Thoracic aorta (tissue), 2 donors: ENCODE data around the gene PDE4D. TPM values are rescaled to one million over a fixed set of nuclear protein-coding genes. Genes with fewer than 3 reads are reported as not detected.

ENCODE experiments used
- ATAC-seq: fragments of 150-250 bp; one replicate; pipeline ENCODE4 v1.8.0; 2017; ENCODE audit warnings: low read depth; ENCODE audit not compliant: insufficient number of reproducible peaks, low FRiP score
- DNase-seq: peaks from one replicate; pipeline ENCODE4 v3.0.0-alpha.2; 2020; ENCODE audit warnings: low spot score
- H3K27ac ChIP-seq, 2 donors: fragments of 200-600 bp; sonication (generic); 1 replicate in 1 of 2; 2 replicates in 1 of 2; pipeline ENCODE4 v1.5.1; 2016; ENCODE audit warnings: mild to moderate bottlenecking in 2 of 2, moderate library complexity in 2 of 2
- H3K27me3 ChIP-seq: fragments of 200-600 bp; sonication (generic); replicated peaks from 2 replicates; pipeline ENCODE4 v1.6.0; 2016; ENCODE audit warnings: mild to moderate bottlenecking; ENCODE audit not compliant: insufficient read depth
- H3K36me3 ChIP-seq: fragments of 200-600 bp; sonication (generic); one replicate; pipeline ENCODE4 v1.5.1; 2016
- H3K4me1 ChIP-seq, 2 donors: fragments of 200-600 bp; sonication (generic); 1 replicate in 1 of 2; 2 replicates in 1 of 2; pipeline versions ENCODE4 v1.5.1 to v1.6.0; 2016; ENCODE audit warnings: low read depth in 2 of 2, mild to moderate bottlenecking in 1 of 2; ENCODE audit not compliant: control insufficient read depth in 1 of 2
- H3K4me3 ChIP-seq: fragments of 200-600 bp; sonication (generic); 2 replicates; pipeline ENCODE4 v1.5.1; 2016; ENCODE audit warnings: mild to moderate bottlenecking
- H3K9me3 ChIP-seq: fragments of 200-600 bp; sonication (generic); 2 replicates; pipeline ENCODE4 v1.5.1; 2016
- total RNA-seq, 2 donors: library from RNA; depleted of rRNA; stranded (reverse); fragments of >200 nt; gene quantifications; one replicate each; pipeline versions ENCODE4 v1.1.0 to v1.2.3, GENCODE V29; 2016
- TF ChIP-seq, protein P1 (sequence below): fragments of 200-600 bp; sonication (generic); IDR thresholded peaks from one replicate; pipeline ENCODE4 v1.5.1; 2019; ENCODE audit warnings: antibody characterized with exemption

Gene PDE4D
- total RNA-seq, 2 donors from 2014 or later = 34.0 to 85.8 TPM

- H3K4me3 ChIP-seq = no peak overlapping the region
- ATAC-seq = no peak
- H3K27ac ChIP-seq = no peak overlapping the region
- no peaks in the 10 kb centered on the region for H3K9me3 ChIP-seq
- no peak for DNase-seq
- H3K36me3 ChIP-seq = no peaks in the 10 kb centered on the region
- no peaks in the 10 kb centered on the region for H3K27me3 ChIP-seq
- TF ChIP-seq, protein P1, sequence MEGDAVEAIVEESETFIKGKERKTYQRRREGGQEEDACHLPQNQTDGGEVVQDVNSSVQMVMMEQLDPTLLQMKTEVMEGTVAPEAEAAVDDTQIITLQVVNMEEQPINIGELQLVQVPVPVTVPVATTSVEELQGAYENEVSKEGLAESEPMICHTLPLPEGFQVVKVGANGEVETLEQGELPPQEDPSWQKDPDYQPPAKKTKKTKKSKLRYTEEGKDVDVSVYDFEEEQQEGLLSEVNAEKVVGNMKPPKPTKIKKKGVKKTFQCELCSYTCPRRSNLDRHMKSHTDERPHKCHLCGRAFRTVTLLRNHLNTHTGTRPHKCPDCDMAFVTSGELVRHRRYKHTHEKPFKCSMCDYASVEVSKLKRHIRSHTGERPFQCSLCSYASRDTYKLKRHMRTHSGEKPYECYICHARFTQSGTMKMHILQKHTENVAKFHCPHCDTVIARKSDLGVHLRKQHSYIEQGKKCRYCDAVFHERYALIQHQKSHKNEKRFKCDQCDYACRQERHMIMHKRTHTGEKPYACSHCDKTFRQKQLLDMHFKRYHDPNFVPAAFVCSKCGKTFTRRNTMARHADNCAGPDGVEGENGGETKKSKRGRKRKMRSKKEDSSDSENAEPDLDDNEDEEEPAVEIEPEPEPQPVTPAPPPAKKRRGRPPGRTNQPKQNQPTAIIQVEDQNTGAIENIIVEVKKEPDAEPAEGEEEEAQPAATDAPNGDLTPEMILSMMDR = no peak
- peaks cover 0 to 2% of the 10 kb centered on the region in 2 donors for H3K4me1 ChIP-seq
Observed at GRCh38 chr5:59555596-59555995, 337.9 kb downstream of the PDE4D start.

- Histone ChIP-seq H3K4me3 (no peak overlapping the region), H3K4me1 (peaks cover 0 to 6% of the 10 kb centered on the region in 2 donors), H3K36me3 (no peaks in the 10 kb centered on the region), H3K27me3 (no peaks in the 10 kb centered on the region), H3K27ac (no peak overlapping the region), H3K9me3 (no peaks in the 10 kb centered on the region)
- ATAC-seq (no peak), DNase-seq (no peak)
- TF ChIP-seq, protein P1 = no peak
Observed at GRCh38 chr5:59554501-59554900, 339.0 kb downstream of the PDE4D start.

GRCh38 chr5:59553992-59554391, 339.5 kb downstream of the PDE4D start:
- H3K4me1 ChIP-seq = peaks cover 0 to 6% of the 10 kb centered on the region in 2 donors
- no peak overlapping the region for H3K27ac ChIP-seq
- H3K4me3 ChIP-seq = no peak overlapping the region
- DNase-seq (no peak), ATAC-seq (no peak)
- no peaks in the 10 kb centered on the region for H3K36me3 ChIP-seq
- H3K9me3 ChIP-seq = no peaks in the 10 kb centered on the region
- no peaks in the 10 kb centered on the region for H3K27me3 ChIP-seq
- TF ChIP-seq, protein P1 = no peak

GRCh38 chr5:59548807-59549357, 344.6 kb downstream of the PDE4D start:
- Histone ChIP-seq H3K9me3 (no peaks in the 10 kb centered on the region), H3K4me3 (no peak overlapping the region), H3K4me1 (peaks cover 1 to 21% of the 10 kb centered on the region in 2 donors), H3K27ac (no peak overlapping the region), H3K36me3 (no peaks in the 10 kb centered on the region), H3K27me3 (no peaks in the 10 kb centered on the region)
- TF ChIP-seq, protein P1 = no peak
- no peak for DNase-seq
- no peak for ATAC-seq

GRCh38 chr5:59547731-59548130, 345.8 kb downstream of the PDE4D start:
- Histone ChIP-seq H3K4me1 (peaks cover 3 to 33% of the 10 kb centered on the region in 2 donors), H3K27ac (no peak overlapping the region), H3K9me3 (no peaks in the 10 kb centered on the region), H3K4me3 (no peak overlapping the region), H3K27me3 (no peaks in the 10 kb centered on the region), H3K36me3 (no peaks in the 10 kb centered on the region)
- DNase-seq (no peak), ATAC-seq (no peak)
- TF ChIP-seq, protein P1 = no peak
